IPS-20b (cell line): ENCODE results near the gene KRT73.
"Not testable (repeated sequence)": the region's sequence is repeated elsewhere in the genome, so short reads cannot be mapped to it uniquely, and the experiment has no call there.

ENCODE experiments used
- H3K27ac ChIP-seq: one replicate; pipeline ENCODE4 v1.5.1; 2013; ENCODE audit warnings: low read length
- H3K27me3 ChIP-seq: 2 replicates; pipeline ENCODE4 v1.6.1; 2013; ENCODE audit warnings: mild to moderate bottlenecking, low read length, inconsistent platforms; ENCODE audit not compliant: insufficient read depth
- H3K36me3 ChIP-seq: 2 replicates; pipeline ENCODE4 v1.6.1; 2013; ENCODE audit warnings: low read depth, mild to moderate bottlenecking, inconsistent platforms, low read length, moderate library complexity; ENCODE audit not compliant: insufficient read depth
- H3K4me1 ChIP-seq: 2 replicates; pipeline ENCODE4 v1.6.1; 2013; ENCODE audit warnings: mild to moderate bottlenecking, control low read depth, inconsistent platforms, low read length, moderate library complexity; ENCODE audit not compliant: insufficient read depth
- H3K4me3 ChIP-seq: 2 replicates; pipeline ENCODE4 v1.5.1; 2013; ENCODE audit warnings: mild to moderate bottlenecking, low read length, inconsistent platforms
- H3K9ac ChIP-seq: 2 replicates; pipeline ENCODE4 v1.6.1; 2013; ENCODE audit warnings: low read depth, mild to moderate bottlenecking, inconsistent platforms, low read length, moderate library complexity
- H3K9me3 ChIP-seq: 2 replicates; pipeline ENCODE4 v1.6.1; 2013; ENCODE audit warnings: mild to moderate bottlenecking, low read depth, low read length, inconsistent platforms; ENCODE audit not compliant: insufficient read depth

KRT73 gene

GRCh38 chr12:52606581-52607218, 11.7 kb downstream of the KRT73 start:
- Histone ChIP-seq H3K36me3 (no peaks in the 10 kb centered on the region), H3K4me3 (no peak overlapping the region), H3K9ac (no peak overlapping the region), H3K27ac (no peak overlapping the region), H3K4me1 (no peaks in the 10 kb centered on the region), H3K9me3 (no peaks in the 10 kb centered on the region), H3K27me3 (peaks cover 12% of the 10 kb centered on the region)

GRCh38 chr12:52606096-52606495, 12.3 kb downstream of the KRT73 start:
- no peak overlapping the region for H3K9ac ChIP-seq

DNA sequence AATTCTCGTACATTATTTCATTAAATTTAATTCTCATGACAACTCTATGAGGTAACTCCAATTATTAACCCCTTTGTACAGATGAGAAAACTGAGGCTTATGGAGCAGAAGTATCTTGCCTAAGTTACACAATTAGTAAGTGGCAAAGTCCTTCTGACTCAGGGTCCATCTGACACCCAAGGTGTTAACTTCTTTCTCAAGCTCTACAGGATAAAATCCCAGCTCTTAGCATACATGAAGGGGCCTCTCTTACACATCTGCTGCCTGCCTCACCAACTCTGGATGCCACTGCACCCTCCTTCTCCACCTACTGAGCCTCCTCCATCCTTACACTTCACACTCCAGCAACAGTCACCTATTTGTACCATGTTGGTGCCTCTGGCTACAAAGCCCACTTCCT, 12.8 kb downstream of the KRT73 start:
- Histone ChIP-seq H3K9ac (no peak overlapping the region), H3K9me3 (no peaks in the 10 kb centered on the region), H3K36me3 (no peaks in the 10 kb centered on the region), H3K27ac (no peak overlapping the region), H3K27me3 (peaks cover under 1% of the 10 kb centered on the region), H3K4me3 (no peak overlapping the region), H3K4me1 (no peaks in the 10 kb centered on the region)

More at GRCh38 chr12:52606096-52606495, 12.3 kb downstream of the KRT73 start:
- no peak overlapping the region for H3K27ac ChIP-seq
- no peaks in the 10 kb centered on the region for H3K4me1 ChIP-seq
- peaks cover 6% of the 10 kb centered on the region for H3K27me3 ChIP-seq
- no peak overlapping the region for H3K4me3 ChIP-seq
- H3K36me3 ChIP-seq: no peaks in the 10 kb centered on the region
- no peaks in the 10 kb centered on the region for H3K9me3 ChIP-seq

DNA sequence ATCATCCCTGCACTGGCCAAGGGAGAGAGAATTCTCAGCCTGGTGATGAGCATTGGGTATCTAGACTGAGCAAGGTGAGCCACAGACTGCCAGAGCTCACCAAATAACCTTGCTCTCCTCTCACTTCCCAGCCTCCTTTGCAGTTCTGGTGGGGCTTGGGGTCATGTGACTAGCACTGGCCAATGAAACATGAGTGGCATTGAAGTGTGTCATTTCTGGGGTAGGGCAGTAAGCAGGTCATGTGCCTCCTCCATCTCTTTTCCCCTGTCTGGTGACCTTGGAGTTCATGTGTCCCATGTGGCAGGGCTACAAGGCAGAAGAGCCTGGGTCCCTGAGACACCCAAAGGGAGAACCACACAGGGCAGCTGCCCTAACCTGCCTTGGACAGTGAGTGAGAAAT, 13.5 kb downstream of the KRT73 start:
- H3K36me3 ChIP-seq: no peaks in the 10 kb centered on the region
- H3K9ac ChIP-seq: no peak overlapping the region
- no peaks in the 10 kb centered on the region for H3K9me3 ChIP-seq
- no peak overlapping the region for H3K27ac ChIP-seq
- H3K4me3 ChIP-seq: no peak overlapping the region
- H3K27me3 ChIP-seq: no peaks in the 10 kb centered on the region; the same call in 1 of the 2 replicates
- no peaks in the 10 kb centered on the region for H3K4me1 ChIP-seq

DNA sequence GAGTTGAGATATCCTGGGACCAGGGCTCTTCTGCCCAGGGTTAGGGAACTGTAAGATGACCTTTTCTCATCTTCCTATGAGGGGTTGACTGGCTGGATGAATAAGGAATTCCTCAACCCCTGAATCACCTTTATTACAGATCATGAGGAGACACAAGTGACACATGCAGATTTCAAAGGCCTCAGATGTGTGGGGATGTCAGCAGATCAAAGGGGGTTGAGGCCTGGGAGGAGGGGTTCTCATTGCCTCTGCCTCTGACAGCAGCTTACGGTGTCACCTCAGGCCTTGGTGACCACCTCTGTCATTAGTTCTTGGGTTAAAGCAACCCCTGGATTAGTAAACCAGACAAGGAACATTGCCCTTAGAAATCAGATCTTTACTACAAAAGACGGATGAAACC, 15.0 kb downstream of the KRT73 start:
- no peak overlapping the region for H3K9ac ChIP-seq
- H3K4me3 ChIP-seq: no peak overlapping the region
- no peaks in the 10 kb centered on the region for H3K27me3 ChIP-seq
- no peak overlapping the region for H3K27ac ChIP-seq
- H3K36me3 ChIP-seq: no peaks in the 10 kb centered on the region
- no peaks in the 10 kb centered on the region for H3K4me1 ChIP-seq
- H3K9me3 ChIP-seq: no peaks in the 10 kb centered on the region

DNA sequence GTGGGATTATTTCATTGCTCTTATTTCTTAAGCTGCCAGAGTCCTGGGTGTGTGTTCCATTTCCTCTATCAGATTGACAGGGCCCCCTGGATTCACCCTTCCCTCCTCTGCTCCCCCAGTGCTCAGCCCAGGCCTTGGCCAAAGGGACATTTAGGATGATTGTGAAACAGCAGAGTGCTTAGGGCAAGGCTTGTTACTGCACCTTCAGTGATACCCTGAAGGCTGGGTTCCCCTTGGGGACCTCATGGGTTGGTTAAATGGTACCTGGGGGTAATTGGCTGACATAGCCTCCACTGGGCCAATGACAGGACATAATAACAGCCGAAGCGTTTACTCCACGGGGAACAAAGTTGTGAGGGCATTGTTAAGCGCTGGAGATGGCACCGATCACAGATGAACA, 15.8 kb downstream of the KRT73 start:
- no peaks in the 10 kb centered on the region for H3K36me3 ChIP-seq

DNA sequence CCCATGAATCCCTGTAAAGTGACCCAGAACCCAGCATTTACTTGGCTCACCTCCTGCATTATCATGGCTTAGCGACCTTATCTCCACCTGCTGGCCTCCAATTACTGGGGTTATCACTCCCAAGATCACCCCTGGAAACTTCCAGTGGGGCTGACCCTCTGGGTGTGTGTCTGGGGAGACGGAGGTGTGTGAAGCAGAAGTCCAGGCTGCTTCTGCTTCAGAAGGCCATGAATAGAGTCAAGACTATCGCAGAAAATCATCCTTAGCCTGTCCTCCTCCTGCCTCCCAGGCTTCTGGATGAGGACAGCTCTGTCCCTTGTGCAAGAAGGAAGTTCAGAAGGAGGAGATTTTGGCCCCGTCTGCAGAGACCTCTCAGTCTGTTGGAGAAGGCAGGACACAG, 16.7 kb downstream of the KRT73 start:
- no peak overlapping the region for H3K9ac ChIP-seq
- no peaks in the 10 kb centered on the region for H3K36me3 ChIP-seq
- no peaks in the 10 kb centered on the region; the same call in 1 of the 2 replicates for H3K27me3 ChIP-seq
- no peak overlapping the region for H3K4me3 ChIP-seq
- no peak overlapping the region for H3K27ac ChIP-seq
- H3K4me1 ChIP-seq: no peaks in the 10 kb centered on the region
- H3K9me3 ChIP-seq: no peaks in the 10 kb centered on the region

More for the DNA sequence above, 15.8 kb downstream of the KRT73 start:
- H3K4me3 ChIP-seq: no peak overlapping the region
- no peaks in the 10 kb centered on the region; the same call in 1 of the 2 replicates for H3K27me3 ChIP-seq
- H3K4me1 ChIP-seq: no peaks in the 10 kb centered on the region
- H3K9ac ChIP-seq: no peak overlapping the region
- H3K27ac ChIP-seq: no peak overlapping the region
- no peaks in the 10 kb centered on the region for H3K9me3 ChIP-seq

DNA sequence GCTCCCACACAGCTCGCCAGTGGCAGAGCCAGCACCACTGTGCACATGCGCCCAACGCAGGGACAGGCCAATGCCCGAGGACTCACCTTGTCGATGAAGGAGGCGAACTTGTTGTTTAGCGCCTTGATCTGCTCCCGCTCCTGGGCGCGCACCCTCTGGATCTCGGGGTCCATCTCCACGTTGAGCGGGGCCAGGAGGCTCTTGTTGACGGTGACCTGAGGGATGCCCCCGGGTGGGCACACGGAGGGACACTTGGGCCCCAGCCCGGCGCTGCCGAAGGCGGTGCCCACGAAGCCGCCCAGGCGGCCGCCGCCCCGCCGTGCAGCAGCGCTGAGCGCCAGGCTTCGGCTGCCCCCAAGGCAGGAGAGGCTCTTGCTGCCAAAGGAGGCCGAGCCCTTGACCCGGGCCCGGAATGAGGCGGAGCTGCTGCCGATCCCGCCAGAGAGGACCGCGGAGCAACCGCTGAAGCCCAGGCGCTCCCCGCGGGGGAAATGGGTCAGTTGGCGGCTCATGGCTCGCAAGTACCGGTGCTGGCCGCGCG, 17.3 kb downstream of the KRT73 start, which contains the start of gene KRT72:
Gene KRT72, minus strand, starts transcription at position 523 of the 541 bp plus-strand sequence. Its CDS starts 11 bp downstream, at position 512.
- H3K4me3 ChIP-seq: no peak within 1 kb of the TSS
- H3K36me3 ChIP-seq: no peaks in the 10 kb centered on the region
- H3K4me1 ChIP-seq: no peaks in the 10 kb centered on the region
- H3K27ac ChIP-seq: no peak within 1 kb of the TSS
- H3K9ac ChIP-seq: no peak within 1 kb of the TSS
- H3K9me3 ChIP-seq: no peaks in the 10 kb centered on the region
- H3K27me3 ChIP-seq: no peaks in the 10 kb centered on the region; the same call in 1 of the 2 replicates

- Histone ChIP-seq H3K9me3 (no peaks in the 10 kb centered on the region), H3K27ac (no peak overlapping the region), H3K36me3 (no peaks in the 10 kb centered on the region), H3K4me1 (no peaks in the 10 kb centered on the region), H3K9ac (no peak overlapping the region), H3K4me3 (no peak overlapping the region), H3K27me3 (no peaks in the 10 kb centered on the region; the same call in 1 of the 2 replicates)
These were observed 17.9 kb downstream of the KRT73 start for GRCh38 chr12:52600475-52600874.

- no peak overlapping the region for H3K9ac ChIP-seq
- no peaks in the 10 kb centered on the region; the same call in 1 of the 2 replicates for H3K27me3 ChIP-seq
- no peaks in the 10 kb centered on the region for H3K9me3 ChIP-seq
- H3K36me3 ChIP-seq: no peaks in the 10 kb centered on the region
- H3K27ac ChIP-seq: no peak overlapping the region
- no peak overlapping the region for H3K4me3 ChIP-seq
- H3K4me1 ChIP-seq: no peaks in the 10 kb centered on the region
These were observed 18.3 kb downstream of the KRT73 start for GRCh38 chr12:52600071-52600470.

- Histone ChIP-seq H3K27ac (no peak overlapping the region), H3K9ac (no peak overlapping the region), H3K9me3 (no peaks in the 10 kb centered on the region), H3K4me1 (no peaks in the 10 kb centered on the region), H3K36me3 (no peaks in the 10 kb centered on the region), H3K4me3 (no peak overlapping the region), H3K27me3 (no peaks in the 10 kb centered on the region; the same call in 1 of the 2 replicates)
These were observed 19.4 kb downstream of the KRT73 start for GRCh38 chr12:52598966-52599365.

GRCh38 chr12:52594237-52594636, 24.1 kb downstream of the KRT73 start:
- not testable (repeated sequence) for H3K36me3 ChIP-seq, H3K4me3 ChIP-seq, H3K27me3 ChIP-seq, H3K9ac ChIP-seq, H3K27ac ChIP-seq, H3K4me1 ChIP-seq
- H3K9me3 ChIP-seq: peaks cover 35% of the 10 kb centered on the region
